ENCODE results near the gene KIF3B.
A peak's percentile ranks its signal among the peaks of the same experiment; 100 is the strongest.
"Not testable (repeated sequence)": the region's sequence is repeated elsewhere in the genome, so short reads cannot be mapped to it uniquely, and the experiment has no call there.

The KIF3B gene

DNA sequence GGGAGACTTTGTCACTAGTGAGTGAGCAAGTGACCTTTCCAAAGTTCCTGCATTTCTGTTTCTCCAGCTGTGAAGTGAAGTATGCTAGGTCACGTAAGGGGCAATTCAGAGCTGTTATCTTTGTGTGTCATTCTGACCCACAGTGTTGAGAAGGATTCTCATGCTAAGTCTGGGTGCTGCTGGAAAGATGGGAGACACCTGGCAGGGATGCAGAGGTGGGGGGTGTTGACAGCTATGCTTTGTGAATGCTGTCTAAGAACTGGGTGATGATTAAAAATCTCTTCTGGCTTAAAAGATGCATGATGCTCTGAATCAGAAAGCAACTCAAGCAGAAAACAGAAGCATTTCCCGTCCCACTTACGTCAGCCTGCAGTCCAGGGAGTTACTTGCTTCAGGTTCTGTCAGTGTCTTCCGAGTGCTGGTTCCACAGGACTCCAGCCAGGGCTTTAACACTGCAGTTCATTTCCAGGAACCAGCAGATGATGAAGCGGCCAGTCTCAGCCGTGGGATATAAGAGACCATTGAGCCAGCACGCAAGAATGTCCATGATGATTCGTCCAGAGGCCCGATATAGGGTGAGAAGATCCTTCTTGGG is 49.7 kb downstream of the KIF3B start:
- Mint-ChIP-seq H3K4me1 (peaks cover 4% of the 10 kb centered on the region), H3K27ac (ENCODE audit: low read depth) (no peak overlapping the region), H3K9me3 (no peaks in the 10 kb centered on the region), H3K27me3 (no peaks in the 10 kb centered on the region), H3K36me3 (ENCODE audit: insufficient read depth) (peaks cover 18% of the 10 kb centered on the region), H3K4me3 (no peak overlapping the region)
- no peak for DNase-seq (ENCODE audit: low spot score in 2 of 2)
- ATAC-seq (replicated peaks; ENCODE audit: extremely low read depth, poor library complexity, severe bottlenecking), result no peak

DNA sequence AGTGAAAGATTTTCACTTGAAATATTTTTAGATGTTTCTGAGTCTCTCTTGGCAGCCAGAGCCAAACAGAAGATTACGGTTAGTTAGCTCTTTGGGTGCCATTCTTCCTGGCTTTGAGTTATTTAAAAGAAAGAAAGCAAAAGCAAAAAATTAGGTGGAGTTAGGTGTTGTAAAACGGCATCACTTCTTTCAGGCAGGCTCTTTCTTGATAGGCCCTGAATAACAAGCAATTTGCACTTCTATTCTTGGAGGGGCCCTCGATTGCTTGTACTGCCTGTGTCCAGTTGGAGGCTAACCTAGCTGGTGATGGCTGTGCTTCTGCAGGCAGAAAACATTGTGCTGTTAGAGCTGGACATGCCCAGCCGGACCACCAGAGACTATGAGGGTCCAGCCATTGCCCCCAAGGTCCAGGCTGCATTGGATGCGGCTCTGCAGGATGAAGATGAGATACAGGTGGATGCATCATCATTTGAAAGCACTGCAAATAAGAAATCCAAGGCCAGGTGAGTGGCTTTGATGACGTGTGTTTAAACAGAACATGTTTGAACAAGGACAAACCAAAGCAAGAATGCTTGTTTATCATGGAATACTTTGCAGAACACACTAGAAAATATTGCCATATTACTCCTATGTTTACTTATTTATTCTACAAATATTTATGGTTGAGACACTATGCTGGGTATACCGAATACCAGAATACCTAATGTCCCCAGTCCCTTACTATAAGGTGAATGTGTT is 52.5 kb downstream of the KIF3B start:
- DNase-seq (ENCODE audit: low spot score in 2 of 2) (no peak), ATAC-seq (replicated peaks; ENCODE audit: extremely low read depth, poor library complexity, severe bottlenecking) (no peak)
- H3K27ac Mint-ChIP-seq (ENCODE audit: low read depth), result no peak overlapping the region
- H3K9me3 Mint-ChIP-seq, result no peaks in the 10 kb centered on the region
- peaks cover 32% of the 10 kb centered on the region for H3K4me1 Mint-ChIP-seq
- H3K27me3 Mint-ChIP-seq, result no peaks in the 10 kb centered on the region
- H3K4me3 Mint-ChIP-seq, result no peak overlapping the region
- H3K36me3 Mint-ChIP-seq (ENCODE audit: insufficient read depth), result peaks cover 18% of the 10 kb centered on the region

DNA sequence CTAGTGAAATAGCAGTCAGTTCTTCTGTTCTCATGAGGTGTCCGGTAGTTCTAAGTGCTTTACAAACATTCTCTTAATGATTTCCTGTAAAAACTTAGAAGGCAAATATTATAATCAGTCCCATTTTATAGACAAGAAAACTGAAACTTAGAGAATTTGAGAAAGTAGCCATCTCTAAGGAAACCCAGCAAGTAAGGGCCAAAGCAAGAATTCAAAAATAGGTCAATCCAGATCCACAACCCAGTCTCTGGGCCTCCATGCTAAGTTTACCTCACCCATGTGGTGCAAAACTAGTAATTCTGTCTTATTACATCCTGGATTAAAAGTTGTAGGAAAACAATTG is 53.1 kb downstream of the KIF3B start:
- H3K27me3 Mint-ChIP-seq, result no peaks in the 10 kb centered on the region
- ATAC-seq (replicated peaks; ENCODE audit: extremely low read depth, poor library complexity, severe bottlenecking) (no peak), DNase-seq (ENCODE audit: low spot score in 2 of 2) (no peak)
- H3K4me1 Mint-ChIP-seq, result peaks cover 33% of the 10 kb centered on the region
- H3K9me3 Mint-ChIP-seq, result no peaks in the 10 kb centered on the region
- no peak overlapping the region for H3K4me3 Mint-ChIP-seq
- no peak overlapping the region for H3K27ac Mint-ChIP-seq (ENCODE audit: low read depth)
- H3K36me3 Mint-ChIP-seq (ENCODE audit: insufficient read depth), result peaks cover 18% of the 10 kb centered on the region

DNA sequence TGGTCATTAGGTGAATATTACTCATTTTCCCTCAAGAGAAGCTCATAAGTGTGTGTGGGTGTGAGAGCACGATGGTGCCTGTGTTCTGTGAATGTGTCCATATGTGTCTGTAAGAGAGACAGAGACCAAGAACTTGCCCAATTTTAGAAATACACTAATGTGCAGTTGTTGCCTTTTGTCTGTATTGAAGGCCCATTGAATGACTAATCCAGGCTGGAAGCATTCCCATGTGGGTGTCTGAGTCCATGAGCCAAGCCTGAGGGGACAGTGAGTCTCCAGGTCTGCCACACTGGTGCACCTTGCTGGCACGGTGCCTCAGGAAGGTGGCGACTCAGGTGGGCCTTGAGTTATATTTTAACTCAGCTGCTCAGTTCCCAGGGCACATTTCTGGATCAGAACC is 55.2 kb downstream of the KIF3B start:
- Mint-ChIP-seq H3K4me3 (no peak overlapping the region), H3K27ac (ENCODE audit: low read depth) (peak overlapping the region; percentile 86), H3K4me1 (peaks cover 33% of the 10 kb centered on the region), H3K27me3 (no peaks in the 10 kb centered on the region), H3K9me3 (no peaks in the 10 kb centered on the region), H3K36me3 (ENCODE audit: insufficient read depth) (peaks cover 7% of the 10 kb centered on the region)
- DNase-seq (ENCODE audit: low spot score in 2 of 2) (no peak), ATAC-seq (replicated peaks; ENCODE audit: extremely low read depth, poor library complexity, severe bottlenecking) (no peak)

DNA sequence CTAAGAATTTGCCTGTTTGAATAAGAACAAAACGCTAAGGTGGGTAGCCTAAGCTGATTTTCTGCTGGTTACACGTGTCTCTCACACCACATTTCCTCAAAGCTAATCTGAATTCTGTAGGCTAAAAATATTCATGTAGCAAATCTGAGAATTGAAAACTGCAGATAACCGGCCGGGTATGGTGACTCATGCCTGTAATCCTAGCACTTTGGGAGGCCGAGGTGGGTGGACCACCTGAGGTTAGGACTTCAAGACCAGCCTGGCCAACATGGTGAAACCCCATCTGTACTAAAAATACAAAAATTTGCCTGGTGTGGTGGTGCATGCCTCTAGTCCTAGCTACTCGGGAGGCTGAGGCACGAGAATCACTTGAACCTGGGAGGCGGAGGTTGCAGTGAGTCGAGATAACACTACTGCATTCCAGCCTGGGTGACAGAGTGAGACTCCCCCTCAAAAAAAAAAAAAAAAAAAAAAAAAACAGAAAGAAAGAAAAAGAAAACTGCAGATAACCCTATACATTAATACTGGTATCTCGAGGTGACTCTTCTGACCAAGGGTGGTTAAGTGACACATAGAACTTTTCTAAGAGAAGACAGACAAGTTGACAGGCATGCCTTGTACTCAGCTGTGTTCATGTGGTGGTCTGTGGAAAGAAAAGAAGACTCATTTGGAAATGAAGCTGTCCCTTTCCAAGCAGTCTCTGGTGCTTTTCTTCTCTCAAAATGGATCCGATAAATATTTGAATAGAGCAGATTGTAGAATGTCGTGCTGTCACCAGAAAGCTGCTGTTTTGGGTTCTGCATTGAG is 55.9 kb downstream of the KIF3B start:
- H3K36me3 Mint-ChIP-seq (ENCODE audit: insufficient read depth), result peaks cover 7% of the 10 kb centered on the region
- H3K27me3 Mint-ChIP-seq, result no peaks in the 10 kb centered on the region
- no peaks in the 10 kb centered on the region for H3K9me3 Mint-ChIP-seq
- peak overlapping the region; percentile 49 for H3K4me3 Mint-ChIP-seq
- DNase-seq (ENCODE audit: low spot score in 2 of 2) (no peak), ATAC-seq (replicated peaks; ENCODE audit: extremely low read depth, poor library complexity, severe bottlenecking) (peak; percentile 38)
- H3K4me1 Mint-ChIP-seq, result peaks cover 33% of the 10 kb centered on the region
- H3K27ac Mint-ChIP-seq (ENCODE audit: low read depth), result peak overlapping the region; percentile 86

DNA sequence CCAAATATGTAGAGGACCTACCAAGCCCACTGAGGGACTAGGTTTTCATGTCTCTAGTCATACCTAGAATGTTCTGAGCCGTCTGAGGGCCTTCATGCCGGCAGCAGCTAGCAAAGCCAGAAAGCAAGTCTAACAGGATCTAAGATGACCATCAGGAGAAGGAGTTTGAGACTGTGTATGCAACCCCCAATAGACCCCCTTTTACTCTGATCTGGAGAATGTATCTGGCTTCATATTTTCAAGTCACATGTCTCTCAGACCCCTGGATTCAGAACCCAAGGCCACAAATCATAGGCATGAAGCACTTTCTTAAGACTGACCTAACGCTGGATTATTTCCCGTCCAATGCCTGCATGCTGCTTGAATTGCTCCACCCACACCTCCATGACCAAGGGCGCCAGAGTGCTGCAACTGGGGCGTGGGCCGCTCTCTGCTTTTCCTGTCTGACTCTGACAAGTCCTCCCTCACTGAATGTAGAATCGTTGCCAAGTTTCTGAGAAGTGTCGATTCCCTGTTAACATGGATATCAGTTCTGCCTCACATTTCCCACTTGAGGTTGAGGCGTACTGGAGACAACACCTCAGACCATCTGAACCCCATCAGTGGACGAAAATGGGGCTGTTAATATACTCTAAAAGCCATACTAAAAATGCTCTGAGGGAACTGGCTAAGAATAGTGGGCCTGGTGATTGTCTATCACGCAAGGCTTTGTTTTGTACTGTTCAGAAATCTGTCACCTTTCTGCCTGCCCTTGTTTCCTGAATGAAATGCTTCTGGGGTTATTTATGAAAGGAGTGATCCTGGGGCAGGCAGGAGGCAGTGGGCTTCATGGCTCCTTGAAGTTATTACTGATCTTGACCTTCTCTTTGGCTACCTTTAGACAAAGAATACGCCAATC is 56.8 kb downstream of the KIF3B start:
- peak in 1 of 2 donors; percentile 41 for DNase-seq (ENCODE audit: low spot score in 2 of 2)
- peak overlapping the region; percentile 49 for H3K4me3 Mint-ChIP-seq
- peaks cover 33% of the 10 kb centered on the region for H3K4me1 Mint-ChIP-seq
- H3K27ac Mint-ChIP-seq (ENCODE audit: low read depth), result peak overlapping the region; percentile 86
- peak; percentile 89 for ATAC-seq (replicated peaks; ENCODE audit: extremely low read depth, poor library complexity, severe bottlenecking)
- peaks cover 7% of the 10 kb centered on the region for H3K36me3 Mint-ChIP-seq (ENCODE audit: insufficient read depth)
- no peaks in the 10 kb centered on the region for H3K27me3 Mint-ChIP-seq
- no peaks in the 10 kb centered on the region for H3K9me3 Mint-ChIP-seq

DNA sequence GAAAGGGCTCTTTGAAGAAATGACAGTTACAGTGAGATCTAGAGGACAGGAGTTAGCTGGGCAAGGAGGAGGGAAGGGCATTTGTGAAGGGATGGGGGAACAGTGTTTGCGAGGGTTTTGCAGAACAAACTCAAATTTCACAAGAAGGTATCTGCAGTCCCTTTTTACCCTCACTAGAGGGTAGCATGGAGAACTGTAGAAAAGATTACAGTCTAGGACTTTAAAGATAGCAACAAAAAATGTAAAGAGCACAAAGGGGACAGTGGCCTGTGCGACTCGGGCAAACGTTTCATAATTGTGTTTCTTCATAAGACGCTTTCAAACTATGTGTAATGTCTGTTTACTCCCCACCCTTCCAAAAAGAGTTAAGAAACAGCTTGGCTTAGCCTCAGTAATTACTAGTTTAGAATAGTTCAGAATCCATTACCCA is 59.5 kb downstream of the KIF3B start:
- Mint-ChIP-seq H3K4me3 (no peak overlapping the region), H3K9me3 (no peaks in the 10 kb centered on the region), H3K4me1 (peaks cover 32% of the 10 kb centered on the region), H3K27ac (ENCODE audit: low read depth) (no peak overlapping the region), H3K36me3 (ENCODE audit: insufficient read depth) (peaks cover 3% of the 10 kb centered on the region), H3K27me3 (no peaks in the 10 kb centered on the region)
- ATAC-seq (replicated peaks; ENCODE audit: extremely low read depth, poor library complexity, severe bottlenecking) (no peak), DNase-seq (ENCODE audit: low spot score in 2 of 2) (no peak)

DNA sequence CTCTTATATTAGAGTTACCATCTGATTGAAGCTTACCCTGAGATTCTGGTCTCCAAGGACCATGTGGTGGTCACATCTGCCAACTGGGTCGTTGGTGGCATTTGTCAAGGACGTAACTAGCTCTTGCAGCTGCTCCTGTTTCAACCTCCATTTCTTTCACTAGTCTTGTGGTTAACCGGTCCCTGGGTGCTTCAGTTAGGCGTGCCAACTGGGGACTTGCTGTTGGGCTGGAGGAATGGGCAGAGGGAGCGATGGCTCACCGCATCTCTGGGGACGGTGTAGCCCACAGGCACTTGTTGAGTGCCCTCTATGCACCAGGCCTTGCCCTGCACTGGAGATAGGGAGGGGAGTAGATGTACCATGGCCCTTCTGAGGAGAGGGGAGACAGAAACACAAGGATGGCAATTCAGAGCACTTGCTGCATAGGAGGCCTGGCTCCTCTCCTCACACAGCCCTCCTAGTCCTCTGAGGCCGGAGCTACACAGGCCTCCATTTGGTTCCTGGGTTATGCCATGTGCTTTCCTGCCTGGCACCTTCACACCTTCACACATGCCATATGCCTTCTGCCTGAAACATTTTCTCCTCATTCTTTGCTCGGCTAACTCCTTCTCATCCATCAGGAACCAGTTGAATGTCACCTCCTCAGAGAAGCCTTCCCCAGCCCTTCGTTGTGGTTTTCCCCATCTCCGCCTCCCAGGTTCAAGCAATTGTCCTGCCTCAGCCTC is 60.6 kb downstream of the KIF3B start:
- H3K27me3 Mint-ChIP-seq, result no peaks in the 10 kb centered on the region
- no peaks in the 10 kb centered on the region for H3K36me3 Mint-ChIP-seq (ENCODE audit: insufficient read depth)
- no peak overlapping the region for H3K4me3 Mint-ChIP-seq
- ATAC-seq (replicated peaks; ENCODE audit: extremely low read depth, poor library complexity, severe bottlenecking) (no peak), DNase-seq (ENCODE audit: low spot score in 2 of 2) (no peak)
- peaks cover 20% of the 10 kb centered on the region for H3K4me1 Mint-ChIP-seq
- no peak overlapping the region for H3K27ac Mint-ChIP-seq (ENCODE audit: low read depth)
- H3K9me3 Mint-ChIP-seq, result no peaks in the 10 kb centered on the region

DNA sequence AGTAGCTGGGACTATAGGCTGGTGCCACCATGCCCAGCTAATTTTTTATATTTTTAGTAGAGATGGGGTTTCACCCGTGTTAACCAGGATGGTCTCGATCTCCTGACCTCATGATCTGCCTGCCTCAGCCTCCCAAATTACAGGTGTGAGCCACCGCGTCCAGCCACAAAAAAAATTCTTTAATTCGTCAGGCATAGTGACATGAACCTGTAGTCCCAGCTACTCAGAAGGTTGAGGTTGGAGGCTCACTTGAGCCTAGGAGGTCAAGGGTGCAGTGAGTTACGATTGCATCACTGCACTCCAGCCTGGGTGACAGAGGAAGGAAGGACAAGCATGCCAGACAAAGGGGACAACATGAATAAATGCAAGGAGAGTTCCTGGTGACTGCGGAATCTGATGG is 61.2 kb downstream of the KIF3B start:
- Mint-ChIP-seq H3K27ac (ENCODE audit: low read depth) (no peak overlapping the region), H3K9me3 (no peaks in the 10 kb centered on the region), H3K4me1 (peaks cover 14% of the 10 kb centered on the region), H3K27me3 (no peaks in the 10 kb centered on the region), H3K4me3 (no peak overlapping the region), H3K36me3 (ENCODE audit: insufficient read depth) (no peaks in the 10 kb centered on the region)
- no peak for DNase-seq (ENCODE audit: low spot score in 2 of 2)
- no peak for ATAC-seq (replicated peaks; ENCODE audit: extremely low read depth, poor library complexity, severe bottlenecking)

DNA sequence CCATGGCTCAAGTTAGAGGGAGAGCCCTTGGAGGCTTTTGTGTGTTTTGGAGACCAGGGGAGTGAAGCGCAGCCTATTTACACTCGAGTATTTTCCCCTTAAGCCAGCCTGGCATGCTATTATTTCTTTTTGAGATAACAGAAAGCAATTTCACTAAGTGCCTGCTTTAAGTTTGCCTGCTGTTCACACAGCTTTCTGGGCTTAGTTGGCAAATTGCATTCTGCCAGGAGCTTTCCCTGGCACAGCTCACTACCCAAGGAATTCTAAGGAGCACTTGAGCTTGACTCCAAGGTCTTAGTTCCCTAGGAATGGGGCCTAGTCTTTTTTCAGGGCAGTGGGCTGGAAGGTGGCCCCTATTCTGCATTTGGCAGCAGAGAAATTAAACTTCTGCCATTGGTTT is 61.7 kb downstream of the KIF3B start:
- ATAC-seq (replicated peaks; ENCODE audit: extremely low read depth, poor library complexity, severe bottlenecking), result no peak
- Mint-ChIP-seq H3K9me3 (no peaks in the 10 kb centered on the region), H3K4me1 (peaks cover 10% of the 10 kb centered on the region), H3K27me3 (no peaks in the 10 kb centered on the region), H3K36me3 (ENCODE audit: insufficient read depth) (no peaks in the 10 kb centered on the region), H3K4me3 (no peak overlapping the region), H3K27ac (ENCODE audit: low read depth) (peak overlapping the region; percentile 60)
- no peak for DNase-seq (ENCODE audit: low spot score in 2 of 2)

DNA sequence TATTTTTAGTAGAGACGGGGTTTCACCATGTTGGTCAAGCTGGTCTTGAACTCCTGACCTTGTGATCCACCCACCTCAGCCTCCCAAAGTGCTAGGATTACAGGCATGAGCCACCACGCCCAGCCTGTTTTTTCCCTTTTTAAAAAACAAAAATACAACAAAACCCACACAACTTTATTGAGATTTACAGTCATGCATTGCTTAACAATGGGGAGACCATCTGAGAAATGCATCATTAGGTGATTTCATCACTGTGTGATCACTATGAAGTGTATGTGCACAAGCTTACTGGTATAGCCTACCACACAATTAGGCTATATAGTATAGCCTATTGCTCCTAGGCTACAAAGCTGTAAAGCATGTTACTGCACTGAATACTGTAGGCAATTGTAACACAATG is 63.6 kb downstream of the KIF3B start:
- H3K4me3 Mint-ChIP-seq; H3K36me3 Mint-ChIP-seq (ENCODE audit: insufficient read depth); ATAC-seq (replicated peaks; ENCODE audit: extremely low read depth, poor library complexity, severe bottlenecking); H3K27ac Mint-ChIP-seq (ENCODE audit: low read depth); H3K9me3 Mint-ChIP-seq; DNase-seq (ENCODE audit: low spot score in 2 of 2); H3K27me3 Mint-ChIP-seq; H3K4me1 Mint-ChIP-seq: not testable (repeated sequence)

DNA sequence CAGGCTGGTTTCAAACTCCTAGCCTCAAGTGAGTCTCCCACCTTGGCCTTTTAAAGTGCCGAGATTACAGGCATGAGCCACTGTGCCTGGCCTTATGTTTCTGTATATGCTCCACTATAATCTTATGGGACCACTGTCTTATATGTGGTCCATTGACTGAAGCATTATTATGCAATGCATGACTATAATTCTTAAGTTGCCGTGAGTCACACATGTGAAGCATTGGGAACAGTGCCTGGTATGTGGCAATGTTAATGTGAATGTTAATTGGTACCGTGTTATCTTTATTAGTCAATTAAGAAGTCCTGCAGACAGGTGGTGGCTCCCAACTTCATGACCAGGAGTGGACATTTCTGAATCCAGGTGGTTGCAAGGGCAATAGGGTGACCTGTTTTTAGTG is 66.0 kb downstream of the KIF3B start:
- H3K36me3 Mint-ChIP-seq (ENCODE audit: insufficient read depth), result peaks cover 3% of the 10 kb centered on the region
- ATAC-seq (replicated peaks; ENCODE audit: extremely low read depth, poor library complexity, severe bottlenecking) (no peak), DNase-seq (ENCODE audit: low spot score in 2 of 2) (no peak)
- H3K9me3 Mint-ChIP-seq, result no peaks in the 10 kb centered on the region
- no peak overlapping the region for H3K4me3 Mint-ChIP-seq
- H3K27me3 Mint-ChIP-seq, result no peaks in the 10 kb centered on the region
- no peak overlapping the region for H3K27ac Mint-ChIP-seq (ENCODE audit: low read depth)
- no peaks in the 10 kb centered on the region for H3K4me1 Mint-ChIP-seq

All from central memory CD8-positive, alpha-beta T cell (primary cell).